GM12878 (cell line): ENCODE data around the gene HMG20B.
"Not testable (repeated sequence)": the region's sequence is repeated elsewhere in the genome, so short reads cannot be mapped to it uniquely, and the experiment has no call there.

Experiments used
- ASH2L ChIP-seq: fragments of 300-600, 200-600 bp; sonication (generic); IDR thresholded peaks from 2 replicates; pipeline ENCODE4 v1.6.1; 2017; ENCODE audit warnings: low read depth, mild to moderate bottlenecking, borderline replicate concordance
- CEBPB ChIP-seq, 2 experiments: fragments of 150-350 bp in 1 of 2; IDR thresholded peaks; 2 replicates each; pipeline ENCODE4 v1.6.1; 2012 to 2014; ENCODE audit warnings: low read depth in 2 of 2, low read length in 2 of 2, borderline replicate concordance in 1 of 2, inconsistent platforms in 1 of 2
- POLR2AphosphoS5 ChIP-seq: IDR thresholded peaks from 2 replicates; pipeline ENCODE4 v1.6.1; 2011; ENCODE audit warnings: mild to moderate bottlenecking, low read length, inconsistent platforms
- SPI1 ChIP-seq: IDR thresholded peaks from 2 replicates; pipeline ENCODE4 v1.6.1; 2011; ENCODE audit warnings: low read depth, mild to moderate bottlenecking, low read length, moderate library complexity, borderline replicate concordance; ENCODE audit not compliant: insufficient read depth
- TARDBP ChIP-seq: IDR thresholded peaks from 2 replicates; pipeline ENCODE4 v1.6.1; 2016; ENCODE audit warnings: borderline replicate concordance
- TF ChIP-seq, protein P1 (sequence below), 3 experiments: IDR thresholded peaks in 2 of 3; conservative IDR thresholded peaks in 1 of 3; 2 replicates each; pipeline ENCODE4 v1.5.1; 2011; ENCODE audit warnings: low read depth in 3 of 3, low read length in 3 of 3, mild to moderate bottlenecking in 3 of 3, control low read depth in 2 of 3, moderate library complexity in 2 of 3, inconsistent platforms in 1 of 3, mixed read lengths in 1 of 3; ENCODE audit not compliant: control insufficient read depth in 2 of 3, insufficient read depth in 1 of 3; ENCODE audit errors: extremely low read depth in 1 of 3
- TF ChIP-seq, protein P2 (sequence below): IDR thresholded peaks from 2 replicates; pipeline ENCODE4 v1.6.1; 2011; ENCODE audit warnings: borderline replicate concordance, low read depth, mild to moderate bottlenecking, moderate library complexity, low read length; ENCODE audit not compliant: insufficient read depth, poor library complexity, severe bottlenecking
- TF ChIP-seq, protein P3 (sequence below): fragments of 450-650 bp; IDR thresholded peaks from 2 replicates; pipeline ENCODE4 v1.6.1; 2016; ENCODE audit warnings: mild to moderate bottlenecking
- TF ChIP-seq, protein P4 (sequence below): IDR thresholded peaks from 2 replicates; pipeline ENCODE4 v1.6.1; 2011; ENCODE audit warnings: low read depth, low read length, improper control_type of control experiment, borderline replicate concordance

DNA sequence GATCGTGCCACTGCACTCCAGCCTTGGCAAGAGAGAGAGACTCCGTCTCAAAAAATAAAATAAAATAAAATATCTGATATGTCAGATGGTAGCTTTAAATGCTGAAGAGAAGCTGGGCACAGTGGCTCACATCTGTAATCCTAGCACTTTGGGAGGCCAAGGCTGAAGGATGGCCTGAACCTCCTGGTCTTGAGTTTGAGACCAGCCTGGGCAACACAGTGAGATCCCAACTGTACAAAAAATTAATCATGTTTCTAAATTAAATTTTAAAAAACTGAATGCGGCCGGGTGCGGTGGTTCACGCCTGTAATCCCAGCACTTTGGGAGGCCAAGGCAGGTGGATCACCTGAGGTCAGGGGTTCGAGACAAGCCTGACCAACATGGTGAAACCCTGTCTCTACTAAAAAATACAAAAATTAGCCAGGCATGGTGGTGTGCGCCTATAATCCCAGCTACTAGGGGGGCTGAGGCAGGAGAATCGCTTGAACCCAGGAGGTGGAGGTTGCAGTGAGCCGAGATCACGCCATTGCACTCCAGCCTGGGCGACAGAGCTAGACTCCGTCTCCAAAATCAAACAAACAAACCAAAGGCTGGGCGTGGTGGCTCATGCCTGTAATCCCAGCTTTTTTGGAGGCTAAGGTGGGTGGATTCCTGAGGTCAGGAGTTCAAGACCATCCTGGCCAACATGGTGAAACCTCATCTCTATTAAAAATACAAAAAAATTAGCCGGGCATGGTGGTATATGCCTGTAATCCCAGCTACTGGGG lies 11.5 kb downstream of the HMG20B start:
- TF ChIP-seq ASH2L; CEBPB (IDR thresholded peaks at IDR 0.05; ENCODE audit: borderline replicate concordance in 1 of 2, low read depth in 2 of 2, low read length in 2 of 2); POLR2AphosphoS5; SPI1; TARDBP: not testable (repeated sequence)
- TF ChIP-seq, protein P1, sequence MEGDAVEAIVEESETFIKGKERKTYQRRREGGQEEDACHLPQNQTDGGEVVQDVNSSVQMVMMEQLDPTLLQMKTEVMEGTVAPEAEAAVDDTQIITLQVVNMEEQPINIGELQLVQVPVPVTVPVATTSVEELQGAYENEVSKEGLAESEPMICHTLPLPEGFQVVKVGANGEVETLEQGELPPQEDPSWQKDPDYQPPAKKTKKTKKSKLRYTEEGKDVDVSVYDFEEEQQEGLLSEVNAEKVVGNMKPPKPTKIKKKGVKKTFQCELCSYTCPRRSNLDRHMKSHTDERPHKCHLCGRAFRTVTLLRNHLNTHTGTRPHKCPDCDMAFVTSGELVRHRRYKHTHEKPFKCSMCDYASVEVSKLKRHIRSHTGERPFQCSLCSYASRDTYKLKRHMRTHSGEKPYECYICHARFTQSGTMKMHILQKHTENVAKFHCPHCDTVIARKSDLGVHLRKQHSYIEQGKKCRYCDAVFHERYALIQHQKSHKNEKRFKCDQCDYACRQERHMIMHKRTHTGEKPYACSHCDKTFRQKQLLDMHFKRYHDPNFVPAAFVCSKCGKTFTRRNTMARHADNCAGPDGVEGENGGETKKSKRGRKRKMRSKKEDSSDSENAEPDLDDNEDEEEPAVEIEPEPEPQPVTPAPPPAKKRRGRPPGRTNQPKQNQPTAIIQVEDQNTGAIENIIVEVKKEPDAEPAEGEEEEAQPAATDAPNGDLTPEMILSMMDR (IDR thresholded peaks at IDR 0.05 in 2 of 3, conservative IDR thresholded peaks at IDR 0.05 in 1 of 3; ENCODE audit: control insufficient read depth in 2 of 3, extremely low read depth in 1 of 3, insufficient read depth in 1 of 3, low read depth in 3 of 3, low read length in 3 of 3): not testable (repeated sequence)
- TF ChIP-seq, protein P2, sequence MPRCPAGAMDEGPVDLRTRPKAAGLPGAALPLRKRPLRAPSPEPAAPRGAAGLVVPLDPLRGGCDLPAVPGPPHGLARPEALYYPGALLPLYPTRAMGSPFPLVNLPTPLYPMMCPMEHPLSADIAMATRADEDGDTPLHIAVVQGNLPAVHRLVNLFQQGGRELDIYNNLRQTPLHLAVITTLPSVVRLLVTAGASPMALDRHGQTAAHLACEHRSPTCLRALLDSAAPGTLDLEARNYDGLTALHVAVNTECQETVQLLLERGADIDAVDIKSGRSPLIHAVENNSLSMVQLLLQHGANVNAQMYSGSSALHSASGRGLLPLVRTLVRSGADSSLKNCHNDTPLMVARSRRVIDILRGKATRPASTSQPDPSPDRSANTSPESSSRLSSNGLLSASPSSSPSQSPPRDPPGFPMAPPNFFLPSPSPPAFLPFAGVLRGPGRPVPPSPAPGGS: not testable (repeated sequence)
- TF ChIP-seq, protein P3, sequence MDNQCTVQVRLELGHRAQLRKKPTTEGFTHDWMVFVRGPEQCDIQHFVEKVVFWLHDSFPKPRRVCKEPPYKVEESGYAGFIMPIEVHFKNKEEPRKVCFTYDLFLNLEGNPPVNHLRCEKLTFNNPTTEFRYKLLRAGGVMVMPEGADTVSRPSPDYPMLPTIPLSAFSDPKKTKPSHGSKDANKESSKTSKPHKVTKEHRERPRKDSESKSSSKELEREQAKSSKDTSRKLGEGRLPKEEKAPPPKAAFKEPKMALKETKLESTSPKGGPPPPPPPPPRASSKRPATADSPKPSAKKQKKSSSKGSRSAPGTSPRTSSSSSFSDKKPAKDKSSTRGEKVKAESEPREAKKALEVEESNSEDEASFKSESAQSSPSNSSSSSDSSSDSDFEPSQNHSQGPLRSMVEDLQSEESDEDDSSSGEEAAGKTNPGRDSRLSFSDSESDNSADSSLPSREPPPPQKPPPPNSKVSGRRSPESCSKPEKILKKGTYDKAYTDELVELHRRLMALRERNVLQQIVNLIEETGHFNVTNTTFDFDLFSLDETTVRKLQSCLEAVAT: not testable (repeated sequence)
- TF ChIP-seq, protein P4, sequence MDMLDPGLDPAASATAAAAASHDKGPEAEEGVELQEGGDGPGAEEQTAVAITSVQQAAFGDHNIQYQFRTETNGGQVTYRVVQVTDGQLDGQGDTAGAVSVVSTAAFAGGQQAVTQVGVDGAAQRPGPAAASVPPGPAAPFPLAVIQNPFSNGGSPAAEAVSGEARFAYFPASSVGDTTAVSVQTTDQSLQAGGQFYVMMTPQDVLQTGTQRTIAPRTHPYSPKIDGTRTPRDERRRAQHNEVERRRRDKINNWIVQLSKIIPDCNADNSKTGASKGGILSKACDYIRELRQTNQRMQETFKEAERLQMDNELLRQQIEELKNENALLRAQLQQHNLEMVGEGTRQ: not testable (repeated sequence)
